Peyer's patch (tissue), 4 donors: ENCODE data around the gene CLEC20A. TPM values are rescaled to one million over a fixed set of nuclear protein-coding genes. Genes with fewer than 3 reads are reported as not detected.

ENCODE experiments used
- DNase-seq, 3 donors: peaks; one replicate each; pipeline ENCODE4 v3.0.0-alpha.2; 2017 to 2019
- H3K27ac ChIP-seq, 4 donors: fragments of 200-600 bp; sonication (generic); one replicate each; pipeline ENCODE4 v1.5.1; 2016 to 2019
- H3K27me3 ChIP-seq, 2 donors: fragments of 200-600 bp; sonication (generic); one replicate each; pipeline ENCODE4 v1.5.1; 2019
- H3K36me3 ChIP-seq, 3 donors: fragments of 200-600 bp; sonication (generic); one replicate each; pipeline ENCODE4 v1.5.1; 2016 to 2019
- H3K4me1 ChIP-seq, 4 donors: fragments of 200-600 bp; sonication (generic); one replicate each; pipeline ENCODE4 v1.5.1; 2016 to 2019
- H3K4me3 ChIP-seq, 4 donors: fragments of 200-600 bp; sonication (generic); 1 replicate in 3 of 4; 2 replicates in 1 of 4; pipeline ENCODE4 v1.5.1; 2016 to 2019; ENCODE audit warnings: mild to moderate bottlenecking in 1 of 4
- H3K9me3 ChIP-seq, 4 donors: fragments of 200-600 bp; sonication (generic); one replicate each; pipeline ENCODE4 v1.5.1; 2016 to 2019; ENCODE audit warnings: mild to moderate bottlenecking in 1 of 4
- CTCF ChIP-seq, 6 experiments: fragments of 450-650 bp in 4 of 6; fragments of 200-600 bp in 2 of 6; sonication (generic) in 1 of 6; IDR thresholded peaks; one replicate each; pipeline ENCODE4 v1.5.1; 2017 to 2019; ENCODE audit warnings: antibody characterized with exemption in 6 of 6, mild to moderate bottlenecking in 3 of 6, moderate library complexity in 1 of 6
- POLR2A ChIP-seq, 2 donors: fragments of 450-650 bp; IDR thresholded peaks; one replicate each; pipeline ENCODE4 v1.5.1; 2017; ENCODE audit warnings: antibody characterized with exemption in 2 of 2, mild to moderate bottlenecking in 2 of 2, moderate library complexity in 2 of 2
- total RNA-seq, 4 donors: library from RNA; depleted of rRNA; stranded (reverse); fragments of >200 nt; gene quantifications; one replicate each; pipeline ENCODE4 v1.1.0, GENCODE V29; 2016

The CLEC20A gene
- total RNA-seq, 4 donors from 2014 or later: not detected

- H3K36me3 ChIP-seq: peaks cover 0 to 27% (median 0%) of the 10 kb centered on the region in 3 donors
- H3K27ac ChIP-seq: no peak overlapping the region
Measured at GRCh38 chr1:178467837-178468236, 28.9 kb downstream of the CLEC20A start.

GRCh38 chr1:178465011-178465410 lies 31.8 kb downstream of the CLEC20A start:
- Histone ChIP-seq H3K36me3 (peaks cover 0 to 27% (median 0%) of the 10 kb centered on the region in 3 donors), H3K4me1 (peaks cover 0 to under 1% (median 0%) of the 10 kb centered on the region in 4 donors), H3K4me3 (no peak overlapping the region), H3K27me3 (no peaks in the 10 kb centered on the region), H3K27ac (no peak overlapping the region), H3K9me3 (no peaks in the 10 kb centered on the region)
- no peak for TF ChIP-seq POLR2A (IDR thresholded peaks at IDR 0.05)
- no peak for TF ChIP-seq CTCF (IDR thresholded peaks at IDR 0.05)
- DNase-seq: no peak

More at GRCh38 chr1:178467837-178468236, 28.9 kb downstream of the CLEC20A start:
- TF ChIP-seq CTCF (IDR thresholded peaks at IDR 0.05) (no peak), POLR2A (IDR thresholded peaks at IDR 0.05) (no peak)
- DNase-seq: no peak
- Histone ChIP-seq H3K4me1 (peaks cover 0 to 5% (median 0%) of the 10 kb centered on the region in 4 donors), H3K27me3 (no peaks in the 10 kb centered on the region), H3K9me3 (no peaks in the 10 kb centered on the region), H3K4me3 (no peak overlapping the region)

GRCh38 chr1:178464566-178464965 lies 32.2 kb downstream of the CLEC20A start:
- no peak for TF ChIP-seq CTCF (IDR thresholded peaks at IDR 0.05)
- no peak for TF ChIP-seq POLR2A (IDR thresholded peaks at IDR 0.05)
- no peaks in the 10 kb centered on the region for H3K4me1 ChIP-seq
- H3K27ac ChIP-seq: no peak overlapping the region
- no peaks in the 10 kb centered on the region for H3K9me3 ChIP-seq
- no peak for DNase-seq
- peaks cover 0 to 27% (median 0%) of the 10 kb centered on the region in 3 donors for H3K36me3 ChIP-seq
- H3K4me3 ChIP-seq: no peak overlapping the region
- no peaks in the 10 kb centered on the region for H3K27me3 ChIP-seq

- Histone ChIP-seq H3K9me3 (no peaks in the 10 kb centered on the region), H3K27ac (no peak overlapping the region), H3K36me3 (peaks cover 0 to 27% (median 0%) of the 10 kb centered on the region in 3 donors), H3K27me3 (no peaks in the 10 kb centered on the region), H3K4me1 (no peaks in the 10 kb centered on the region), H3K4me3 (no peak overlapping the region)
- no peak for TF ChIP-seq POLR2A (IDR thresholded peaks at IDR 0.05)
- no peak for TF ChIP-seq CTCF (IDR thresholded peaks at IDR 0.05)
- DNase-seq: no peak
Measured at GRCh38 chr1:178464141-178464540, 32.6 kb downstream of the CLEC20A start.

- TF ChIP-seq CTCF (IDR thresholded peaks at IDR 0.05) (no peak), POLR2A (IDR thresholded peaks at IDR 0.05) (no peak)
- no peaks in the 10 kb centered on the region for H3K9me3 ChIP-seq
- no peak for DNase-seq
- H3K27ac ChIP-seq: no peak overlapping the region
- no peak overlapping the region for H3K4me3 ChIP-seq
- no peaks in the 10 kb centered on the region for H3K4me1 ChIP-seq
- peaks cover 0 to 30% (median 0%) of the 10 kb centered on the region in 3 donors for H3K36me3 ChIP-seq
- H3K27me3 ChIP-seq: no peaks in the 10 kb centered on the region
Measured at GRCh38 chr1:178461701-178462100, 35.1 kb downstream of the CLEC20A start.

- no peak overlapping the region for H3K27ac ChIP-seq
- DNase-seq: no peak
Measured at GRCh38 chr1:178461104-178461503, 35.7 kb downstream of the CLEC20A start.

More at GRCh38 chr1:178461104-178461503, 35.7 kb downstream of the CLEC20A start:
- no peaks in the 10 kb centered on the region for H3K27me3 ChIP-seq
- TF ChIP-seq POLR2A (IDR thresholded peaks at IDR 0.05): no peak
- TF ChIP-seq CTCF (IDR thresholded peaks at IDR 0.05): no peak
- H3K4me1 ChIP-seq: no peaks in the 10 kb centered on the region
- H3K4me3 ChIP-seq: no peak overlapping the region
- H3K36me3 ChIP-seq: peaks cover 0 to 24% (median 0%) of the 10 kb centered on the region in 3 donors
- H3K9me3 ChIP-seq: no peaks in the 10 kb centered on the region
